ENCODE results near the gene TRA2A.
"Not testable (repeated sequence)": the region's sequence is repeated elsewhere in the genome, so short reads cannot be mapped to it uniquely, and the experiment has no call there.

- not testable (repeated sequence) for TF ChIP-seq RAD21 (conservative IDR thresholded peaks at IDR 0.05 in 1 of 2, IDR thresholded peaks at IDR 0.05 in 1 of 2); KDM1A (IDR thresholded peaks at IDR 0.05; ENCODE audit: low read depth); CTCF (IDR thresholded peaks at IDR 0.05)
These were observed 43.1 kb downstream of the TRA2A start for GRCh38 chr7:23488714-23489113.
